Lower leg skin (tissue), 3 donors: ENCODE data around the gene LMTK3.

ENCODE experiments used
- POLR2A ChIP-seq, 2 donors: fragments of 450-650 bp; IDR thresholded peaks; one replicate each; pipeline ENCODE4 v1.6.1; 2016 to 2017; ENCODE audit warnings: antibody characterized with exemption in 2 of 2, mild to moderate bottlenecking in 1 of 2, moderate library complexity in 1 of 2
- TF ChIP-seq, protein P1 (sequence below), 3 donors: fragments of 450-650 bp; IDR thresholded peaks; one replicate each; pipeline ENCODE4 v1.5.1; 2016; ENCODE audit warnings: antibody characterized with exemption in 3 of 3, mild to moderate bottlenecking in 3 of 3, moderate library complexity in 2 of 3

DNA sequence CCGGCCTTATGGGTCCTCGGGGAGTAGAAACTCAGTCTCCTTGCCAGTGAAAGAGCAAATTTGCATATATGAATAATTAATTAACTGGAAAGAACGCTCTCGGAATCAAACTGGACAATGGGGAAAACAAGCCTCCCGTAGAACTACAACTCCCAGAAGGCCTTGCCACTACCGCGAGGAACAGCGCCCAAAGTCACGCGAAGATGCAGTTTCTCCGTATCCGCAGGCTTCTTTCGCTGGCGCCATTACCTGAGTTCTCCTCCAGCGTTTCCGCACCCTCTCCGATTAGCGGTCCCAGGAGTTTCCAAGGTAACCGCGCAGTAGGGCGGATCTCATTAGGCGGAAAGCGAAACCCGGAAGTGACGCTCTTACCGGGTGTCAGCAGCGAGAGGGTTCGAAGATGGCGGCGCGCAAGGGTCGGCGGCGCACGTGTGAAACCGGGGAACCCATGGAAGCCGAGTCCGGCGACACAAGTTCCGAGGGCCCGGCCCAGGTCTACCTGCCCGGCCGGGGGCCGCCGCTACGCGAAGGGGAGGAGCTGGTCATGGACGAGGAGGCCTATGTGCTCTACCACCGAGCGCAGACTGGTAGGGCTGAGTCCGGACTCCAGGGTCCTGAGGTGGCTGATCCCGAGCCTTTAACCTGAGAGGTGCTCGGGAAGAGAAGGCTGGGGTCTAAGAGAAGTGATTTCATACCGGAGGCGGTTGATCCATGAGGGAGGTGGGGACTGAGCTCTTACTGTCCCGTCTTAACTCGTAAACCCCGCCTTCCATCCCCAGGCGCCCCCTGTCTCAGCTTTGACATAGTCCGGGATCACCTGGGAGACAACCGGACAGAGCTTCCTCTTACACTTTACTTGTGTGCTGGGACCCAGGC is 65.8 kb downstream of the LMTK3 start, which contains the start of gene GRWD1:
- TF ChIP-seq, protein P1, sequence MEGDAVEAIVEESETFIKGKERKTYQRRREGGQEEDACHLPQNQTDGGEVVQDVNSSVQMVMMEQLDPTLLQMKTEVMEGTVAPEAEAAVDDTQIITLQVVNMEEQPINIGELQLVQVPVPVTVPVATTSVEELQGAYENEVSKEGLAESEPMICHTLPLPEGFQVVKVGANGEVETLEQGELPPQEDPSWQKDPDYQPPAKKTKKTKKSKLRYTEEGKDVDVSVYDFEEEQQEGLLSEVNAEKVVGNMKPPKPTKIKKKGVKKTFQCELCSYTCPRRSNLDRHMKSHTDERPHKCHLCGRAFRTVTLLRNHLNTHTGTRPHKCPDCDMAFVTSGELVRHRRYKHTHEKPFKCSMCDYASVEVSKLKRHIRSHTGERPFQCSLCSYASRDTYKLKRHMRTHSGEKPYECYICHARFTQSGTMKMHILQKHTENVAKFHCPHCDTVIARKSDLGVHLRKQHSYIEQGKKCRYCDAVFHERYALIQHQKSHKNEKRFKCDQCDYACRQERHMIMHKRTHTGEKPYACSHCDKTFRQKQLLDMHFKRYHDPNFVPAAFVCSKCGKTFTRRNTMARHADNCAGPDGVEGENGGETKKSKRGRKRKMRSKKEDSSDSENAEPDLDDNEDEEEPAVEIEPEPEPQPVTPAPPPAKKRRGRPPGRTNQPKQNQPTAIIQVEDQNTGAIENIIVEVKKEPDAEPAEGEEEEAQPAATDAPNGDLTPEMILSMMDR (IDR thresholded peaks at IDR 0.05), result no peak
- TF ChIP-seq POLR2A (IDR thresholded peaks at IDR 0.05), result no peak
